Right lobe of liver (tissue), 6 donors: ENCODE measurements around the gene HSPE1. TPM values are rescaled to one million over a fixed set of nuclear protein-coding genes. Genes with fewer than 3 reads are reported as not detected.
A peak's percentile ranks its signal among the peaks of the same experiment; 100 is the strongest.

Experiments
- ATAC-seq, 4 donors: fragments of 200-7000 bp; cut with Tn5 transposase; one replicate each; pipeline ENCODE4 v1.9.1; 2020; ENCODE audit warnings: mild to moderate bottlenecking in 4 of 4, moderate library complexity in 4 of 4
- DNase-seq, 3 donors: peaks; one replicate each; pipeline ENCODE4 v3.0.0-alpha.2; 2020
- H3K27ac ChIP-seq, 3 donors: fragments of 200-600 bp; one replicate each; pipeline ENCODE4 v1.8.0; 2022
- H3K27me3 ChIP-seq, 2 donors: fragments of 200-600 bp; one replicate each; pipeline ENCODE4 v1.8.0; 2022
- H3K36me3 ChIP-seq, 4 donors: fragments of 200-600 bp; sonication (generic) in 1 of 4; one replicate each; pipeline versions ENCODE4 v1.5.1 to v1.8.0; 2017 to 2022; ENCODE audit warnings: control low read depth in 1 of 4
- H3K4me1 ChIP-seq, 4 donors: fragments of 200-600 bp; sonication (generic) in 1 of 4; one replicate each; pipeline versions ENCODE4 v1.5.1 to v1.8.0; 2017 to 2022; ENCODE audit warnings: control low read depth in 1 of 4
- H3K4me3 ChIP-seq, 3 donors: fragments of 200-600 bp; one replicate each; pipeline ENCODE4 v1.8.0; 2022
- H3K9me3 ChIP-seq, 4 donors: fragments of 200-600 bp; sonication (generic) in 1 of 4; one replicate each; pipeline versions ENCODE4 v1.5.1 to v1.8.0; 2017 to 2022; ENCODE audit warnings: control low read depth in 1 of 4
- POLR2A ChIP-seq: fragments of 450-650 bp; IDR thresholded peaks from one replicate; pipeline ENCODE4 v1.6.1; 2017; ENCODE audit warnings: antibody characterized with exemption, mild to moderate bottlenecking
- WGBS: methylation state at CpG from one replicate; pipeline ENCODE4 v1.1.6; 2018; ENCODE audit warnings: low coverage, low lambda C conversion rate; ENCODE audit not compliant: insufficient coverage; ENCODE audit errors: missing lambda C conversion rate; 5-methylcytosine and 5-hydroxymethylcytosine counted together
- intact Hi-C, 2 donors: fragments of 100-400 bp; cut with DNase I; formaldehyde crosslinking; loops; one replicate each; pipeline versions ENCODE4 v1.11.2 to v1.14.1; 2022
- total RNA-seq, 6 experiments: library from RNA; depleted of rRNA in 2 of 6; stranded (reverse); fragments of >200 nt in 2 of 6; fragmentation: NEBNext Ultra II Directional in 3 of 6; extraction: Animal tissue kit (Norgen Biotek cat#: 25700) in 3 of 6; gene quantifications; one replicate each; pipeline versions ENCODE4 v1.1.0 to v1.2.4, GENCODE V29; 2016 to 2023
- TF ChIP-seq, protein P1 (sequence below), 4 donors: fragments of 200-600 bp in 3 of 4; fragments of 450-650 bp in 1 of 4; IDR thresholded peaks; one replicate each; pipeline versions ENCODE4 v1.5.1 to v1.8.0; 2016 to 2022; ENCODE audit warnings: antibody characterized with exemption in 4 of 4, mild to moderate bottlenecking in 2 of 4
- donor health status: DM: no; HTN: yes; CAD: no.
- donor health status: DM: no; HTN: no; CAD: no.
- donor health status: DM: no; HTN: no; CAD: no.
- donor health status: DM: no; HTN: yes; CAD: no.
- donor health status: DM: no; HTN: yes; CAD: no.

The HSPE1 gene
- total RNA-seq, 6 experiments from 2014 or later: 91.8 to 318 (median 209) TPM

DNA sequence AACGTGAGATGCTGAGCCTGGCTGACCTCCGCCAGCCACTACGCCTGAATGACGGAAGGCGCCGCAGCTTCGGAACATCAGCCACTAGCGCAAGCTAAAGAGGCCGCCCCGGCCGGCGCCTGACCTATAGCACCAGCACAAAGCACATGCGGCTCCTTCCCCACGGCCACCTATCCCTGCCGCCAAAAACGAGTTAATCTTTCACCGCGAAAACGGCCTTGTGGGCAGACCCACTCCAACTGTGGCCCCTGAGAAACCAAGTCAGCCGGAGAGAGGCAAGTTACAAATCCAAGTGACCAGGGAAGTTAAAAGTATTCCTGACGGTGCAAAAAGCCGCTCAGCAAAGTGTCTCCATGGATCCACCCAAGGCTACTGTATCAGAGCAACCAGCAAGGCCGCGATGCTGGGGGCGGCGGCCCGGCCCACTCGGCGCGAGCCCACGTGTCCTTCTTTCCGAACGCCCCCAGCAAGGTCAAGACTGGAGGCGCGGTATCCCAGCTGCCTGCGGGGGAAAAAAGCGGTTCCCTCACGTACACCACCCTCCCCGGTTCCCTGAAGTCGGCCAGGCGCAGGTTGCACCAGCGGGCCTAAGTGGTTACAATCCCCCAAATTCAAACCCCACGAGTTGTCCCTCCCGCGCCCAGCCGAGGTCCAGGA, 1.1 kb upstream of the HSPE1 start:
- H3K4me1 ChIP-seq: peaks cover 0 to 30% (median 3%) of the 10 kb centered on the region in 4 donors
- 0% methylated on average over 14 of the region's 46 CpGs for WGBS

DNA sequence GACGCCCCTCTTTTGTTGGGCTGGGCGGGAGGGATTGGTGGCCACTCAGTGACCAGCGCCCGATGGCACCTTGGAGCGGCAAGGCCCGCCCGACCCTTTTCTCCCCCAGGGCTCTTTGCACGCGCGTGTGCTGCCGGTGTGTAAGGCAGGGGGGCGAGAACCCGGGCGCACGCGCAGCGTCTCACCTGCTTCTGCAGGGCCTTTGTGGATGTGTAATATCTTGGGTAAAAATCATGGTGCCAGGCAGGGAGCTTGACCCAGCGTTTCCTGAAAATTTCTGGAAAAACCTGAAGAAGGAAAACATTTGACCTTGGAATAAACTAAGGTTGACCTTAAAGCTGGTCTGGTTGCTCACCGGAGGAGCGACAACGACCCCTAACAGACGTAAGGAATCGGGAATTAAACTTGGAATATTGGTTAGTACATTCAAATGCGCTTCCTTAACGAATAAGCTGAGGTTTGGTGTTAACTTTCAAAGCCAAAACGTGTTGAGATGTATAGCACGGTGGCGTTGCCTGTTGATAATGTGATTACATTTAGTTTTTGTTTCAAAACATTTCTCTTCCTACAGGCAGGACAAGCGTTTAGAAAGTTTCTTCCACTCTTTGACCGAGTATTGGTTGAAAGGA, 438 bp downstream of the HSPE1 start:
- TF ChIP-seq POLR2A: no peak
- TF ChIP-seq, protein P1, sequence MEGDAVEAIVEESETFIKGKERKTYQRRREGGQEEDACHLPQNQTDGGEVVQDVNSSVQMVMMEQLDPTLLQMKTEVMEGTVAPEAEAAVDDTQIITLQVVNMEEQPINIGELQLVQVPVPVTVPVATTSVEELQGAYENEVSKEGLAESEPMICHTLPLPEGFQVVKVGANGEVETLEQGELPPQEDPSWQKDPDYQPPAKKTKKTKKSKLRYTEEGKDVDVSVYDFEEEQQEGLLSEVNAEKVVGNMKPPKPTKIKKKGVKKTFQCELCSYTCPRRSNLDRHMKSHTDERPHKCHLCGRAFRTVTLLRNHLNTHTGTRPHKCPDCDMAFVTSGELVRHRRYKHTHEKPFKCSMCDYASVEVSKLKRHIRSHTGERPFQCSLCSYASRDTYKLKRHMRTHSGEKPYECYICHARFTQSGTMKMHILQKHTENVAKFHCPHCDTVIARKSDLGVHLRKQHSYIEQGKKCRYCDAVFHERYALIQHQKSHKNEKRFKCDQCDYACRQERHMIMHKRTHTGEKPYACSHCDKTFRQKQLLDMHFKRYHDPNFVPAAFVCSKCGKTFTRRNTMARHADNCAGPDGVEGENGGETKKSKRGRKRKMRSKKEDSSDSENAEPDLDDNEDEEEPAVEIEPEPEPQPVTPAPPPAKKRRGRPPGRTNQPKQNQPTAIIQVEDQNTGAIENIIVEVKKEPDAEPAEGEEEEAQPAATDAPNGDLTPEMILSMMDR (IDR thresholded peaks at IDR 0.05): no peak
- Histone ChIP-seq H3K27me3 (no peaks in the 10 kb centered on the region), H3K27ac (peak overlapping the region; percentile 100), H3K9me3 (no peaks in the 10 kb centered on the region), H3K4me1 (peaks cover 0 to 30% (median 3%) of the 10 kb centered on the region in 4 donors), H3K4me3 (peak overlapping the region; percentile 70 to 87 (median 75)), H3K36me3 (peaks cover 0 to 44% (median 17%) of the 10 kb centered on the region in 4 donors)
- WGBS: 2% methylated on average over 19 of the region's 30 CpGs
- DNase-seq (no peak), ATAC-seq (peak in 1 of 4 donors; percentile 9)
- intact Hi-C loops: no loop called here

More for the DNA sequence above, 1.1 kb upstream of the HSPE1 start:
- Histone ChIP-seq H3K36me3 (peaks cover 4 to 49% (median 22%) of the 10 kb centered on the region in 4 donors), H3K27me3 (no peaks in the 10 kb centered on the region), H3K27ac (peak overlapping the region; percentile 100), H3K4me3 (peak overlapping the region; percentile 70 to 87 (median 81)), H3K9me3 (no peaks in the 10 kb centered on the region)
- ATAC-seq: peak; percentile 9 to 49 (median 18)
- peak; percentile 78 to 84 (median 84) for DNase-seq
- intact Hi-C loops: no loop called here
- no peak for TF ChIP-seq POLR2A
- TF ChIP-seq, protein P1 (IDR thresholded peaks at IDR 0.05): no peak

DNA sequence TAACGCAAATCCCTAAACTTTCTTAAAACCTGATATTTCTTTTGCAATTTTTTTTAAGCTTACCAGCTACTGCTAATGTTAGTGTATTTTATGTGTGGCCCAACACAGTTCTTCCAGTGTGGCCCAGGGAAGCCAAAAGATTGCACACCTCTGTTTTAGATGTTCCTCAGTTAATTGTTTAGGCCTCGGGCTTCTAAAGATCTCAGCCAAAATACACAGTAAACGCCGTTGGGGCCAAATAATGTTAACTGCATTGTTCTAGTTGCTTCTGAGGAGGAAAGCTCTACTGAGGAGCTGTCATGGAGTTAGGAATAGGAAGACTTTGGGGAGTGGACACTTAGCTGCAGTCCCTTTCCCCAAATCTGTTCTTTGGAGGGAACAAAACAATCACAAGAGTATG, 2.0 kb downstream of the HSPE1 start:
- DNase-seq: no peak
- H3K36me3 ChIP-seq: peaks cover 0 to 28% (median 10%) of the 10 kb centered on the region in 4 donors
- peaks cover 0 to 19% (median 0%) of the 10 kb centered on the region in 4 donors for H3K4me1 ChIP-seq
- no peak for ATAC-seq
- intact Hi-C loops: no loop called here
- no peak for TF ChIP-seq POLR2A
- TF ChIP-seq, protein P1 (IDR thresholded peaks at IDR 0.05): no peak
- H3K4me3 ChIP-seq: peak overlapping the region in 2 of 3 donors; percentile 70 to 75
- H3K27ac ChIP-seq: peak overlapping the region; percentile 100
- WGBS: 18% methylated on average over 4 of the region's 4 CpGs
- H3K9me3 ChIP-seq: no peaks in the 10 kb centered on the region
- H3K27me3 ChIP-seq: no peaks in the 10 kb centered on the region

DNA sequence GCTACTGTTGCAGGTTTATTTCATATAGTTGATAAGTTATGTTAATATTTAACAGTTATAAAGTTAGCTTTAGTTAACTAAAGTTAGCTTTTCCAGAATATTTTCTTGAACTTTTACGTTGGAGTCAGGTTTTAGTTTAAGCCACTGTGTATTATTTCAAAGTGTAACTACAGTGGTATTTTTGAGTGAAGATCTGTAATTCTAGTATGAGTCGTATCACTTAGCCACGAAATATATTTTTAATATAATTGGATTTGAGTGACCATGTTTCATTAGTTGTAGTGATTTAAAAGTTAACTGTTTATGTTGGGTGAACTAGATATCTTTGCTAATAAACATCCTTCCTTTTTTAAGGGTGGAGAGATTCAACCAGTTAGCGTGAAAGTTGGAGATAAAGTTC, 2.5 kb downstream of the HSPE1 start:
- no peak for TF ChIP-seq POLR2A
- TF ChIP-seq, protein P1 (IDR thresholded peaks at IDR 0.05): no peak
- no peak for DNase-seq
- ATAC-seq: no peak
- intact Hi-C loops: no loop called here
- Histone ChIP-seq H3K27ac (peak overlapping the region; percentile 100), H3K27me3 (no peaks in the 10 kb centered on the region), H3K36me3 (peaks cover 0 to 24% (median 10%) of the 10 kb centered on the region in 4 donors), H3K4me3 (peak overlapping the region in 2 of 3 donors; percentile 70 to 75), H3K4me1 (peaks cover 0 to 14% (median 0%) of the 10 kb centered on the region in 4 donors), H3K9me3 (no peaks in the 10 kb centered on the region)
- 57% methylated on average over 4 of the region's 4 CpGs for WGBS
